GM12891 (cell line): ENCODE results near the gene RND2.

ENCODE experiments used
- PAX5 ChIP-seq: IDR thresholded peaks from 2 replicates; pipeline ENCODE4 v1.6.1; 2011; ENCODE audit warnings: low read length, moderate library complexity, mild to moderate bottlenecking; ENCODE audit not compliant: insufficient read depth, severe bottlenecking
- POLR2A ChIP-seq: IDR thresholded peaks from 2 replicates; pipeline ENCODE4 v1.6.1; 2011; ENCODE audit warnings: low read depth, low read length, control low read depth
- POLR2AphosphoS5 ChIP-seq: IDR thresholded peaks from 2 replicates; pipeline ENCODE4 v1.6.1; 2011; ENCODE audit warnings: low read depth, low read length, control low read depth
- POU2F2 ChIP-seq: IDR thresholded peaks from 2 replicates; pipeline ENCODE4 v1.6.1; 2011; ENCODE audit warnings: low read depth, mild to moderate bottlenecking, control low read depth, low read length, moderate library complexity
- SPI1 ChIP-seq: IDR thresholded peaks from 2 replicates; pipeline ENCODE4 v1.6.1; 2011; ENCODE audit warnings: low read depth, low read length, control low read depth
- TAF1 ChIP-seq: IDR thresholded peaks from 2 replicates; pipeline ENCODE4 v1.6.1; 2011; ENCODE audit warnings: low read depth, low read length, control low read depth

GRCh38 chr17:43044024-43044423 is 19.0 kb downstream of the RND2 start:
- TF ChIP-seq POLR2AphosphoS5 (no peak), POLR2A (no peak), TAF1 (no peak), POU2F2 (no peak), SPI1 (no peak), PAX5 (no peak)
